GM21723 (cell line): ENCODE data around the gene TMC1.
A peak's percentile ranks its signal among the peaks of the same experiment; 100 is the strongest.
"Not testable (repeated sequence)": the region's sequence is repeated elsewhere in the genome, so short reads cannot be mapped to it uniquely, and the experiment has no call there.

ENCODE experiments used
- ATAC-seq: cut with Tn5 transposase; IDR thresholded peaks from one replicate; pipeline ENCODE4 v1.9.1; 2021; ENCODE audit warnings: mild to moderate bottlenecking, moderate library complexity; ENCODE audit not compliant: unreplicated experiment

Gene TMC1

DNA sequence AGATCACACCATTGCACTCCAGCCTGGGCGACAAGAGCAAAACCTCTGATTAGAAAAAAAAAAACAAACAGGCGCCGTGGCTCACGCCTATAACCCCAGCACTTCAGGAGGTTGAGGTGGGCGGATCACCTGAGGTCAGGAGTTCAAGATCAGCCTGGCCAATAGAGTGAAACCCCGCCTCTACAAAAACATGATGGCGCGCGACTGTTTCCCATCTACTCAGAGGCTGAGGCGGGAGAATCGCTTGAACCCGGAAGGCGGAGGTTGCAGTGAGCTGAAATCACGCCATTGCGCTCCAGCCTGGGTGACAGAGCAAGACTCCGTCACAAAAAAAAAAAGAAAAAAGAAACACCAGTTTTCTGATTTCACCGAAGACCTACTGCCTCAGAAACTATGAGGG is at the start of gene TMC1:
TSS of gene TMC1 (plus strand) at position 193 of the 400 bp plus-strand sequence. CDS start 127,041 bp downstream, outside the sequence.
- not testable (repeated sequence) for ATAC-seq

DNA sequence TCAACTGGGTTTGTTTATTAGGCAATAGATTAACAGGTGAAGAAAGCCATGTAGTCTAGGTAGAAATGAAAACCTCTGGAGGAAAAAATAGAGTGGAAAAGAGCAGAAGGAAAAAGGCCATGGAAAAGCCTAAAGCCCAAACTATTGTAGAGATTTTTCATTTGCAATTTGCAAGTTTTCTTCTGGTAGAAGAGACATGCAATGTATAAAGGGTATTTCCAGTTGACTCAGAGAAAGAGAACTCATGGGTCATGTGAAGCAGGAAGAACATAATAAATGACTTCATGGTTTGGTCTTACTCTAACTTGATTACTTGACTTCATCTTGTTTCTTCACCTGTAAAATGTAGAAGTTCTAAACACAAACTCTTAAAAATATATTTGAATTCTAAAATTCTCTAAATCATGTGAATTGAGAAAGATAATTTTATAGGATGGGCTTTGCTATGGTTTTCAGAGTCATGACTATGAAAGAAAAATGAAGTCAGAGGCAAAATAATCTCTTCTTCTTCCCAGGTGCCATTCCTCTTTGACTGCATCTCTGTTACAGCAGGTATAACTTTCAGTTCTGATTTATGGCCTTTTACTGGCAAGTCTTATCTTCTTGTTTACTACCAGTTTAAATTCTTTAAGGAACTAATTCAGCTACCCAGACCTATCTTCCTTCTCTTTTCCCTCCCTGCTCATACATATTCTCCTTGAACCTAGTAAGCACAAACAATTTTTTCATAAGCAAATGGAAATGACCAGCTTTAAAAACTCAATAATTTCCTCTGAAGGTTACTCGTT is 47.7 kb upstream of the TMC1 start:
- ATAC-seq = peak; percentile 84

DNA sequence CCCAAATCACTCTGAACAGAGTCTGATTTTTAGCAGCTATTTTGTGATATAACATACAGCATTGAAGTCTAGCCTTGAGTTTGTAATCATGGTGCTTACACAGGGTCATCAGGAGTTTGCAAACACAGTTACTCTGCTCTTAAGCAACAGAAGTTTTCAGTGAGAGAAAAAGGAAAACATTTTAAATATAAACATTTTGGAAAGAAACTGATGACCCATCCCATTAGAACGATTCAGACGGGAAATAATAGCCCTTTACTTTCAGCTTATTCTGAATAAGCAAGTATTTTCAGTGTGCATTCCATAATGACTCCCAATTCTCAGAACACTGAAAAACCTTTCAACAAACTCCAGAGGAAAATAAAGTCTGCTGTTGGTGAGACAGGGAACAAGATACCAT is 46.7 kb upstream of the TMC1 start:
- no peak for ATAC-seq

DNA sequence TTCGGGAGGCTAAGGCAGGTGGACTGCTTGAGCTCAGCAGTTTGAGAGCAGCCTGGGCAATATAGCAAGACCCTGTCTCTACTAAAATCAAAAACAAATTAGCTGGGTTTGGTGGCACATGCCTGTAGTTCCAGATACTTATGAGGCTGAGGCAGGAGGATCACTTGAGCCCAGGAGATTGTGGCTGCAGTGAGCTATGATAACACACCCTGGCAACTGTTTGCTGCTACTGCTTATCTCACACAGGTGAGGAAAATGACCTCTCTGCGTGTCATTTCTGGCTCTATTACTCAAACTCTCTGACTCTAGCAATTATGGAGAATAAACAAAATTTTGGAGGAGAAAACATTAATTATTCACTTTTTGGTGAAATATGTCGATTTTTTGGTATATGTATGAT is 45.3 kb upstream of the TMC1 start:
- ATAC-seq = no peak

DNA sequence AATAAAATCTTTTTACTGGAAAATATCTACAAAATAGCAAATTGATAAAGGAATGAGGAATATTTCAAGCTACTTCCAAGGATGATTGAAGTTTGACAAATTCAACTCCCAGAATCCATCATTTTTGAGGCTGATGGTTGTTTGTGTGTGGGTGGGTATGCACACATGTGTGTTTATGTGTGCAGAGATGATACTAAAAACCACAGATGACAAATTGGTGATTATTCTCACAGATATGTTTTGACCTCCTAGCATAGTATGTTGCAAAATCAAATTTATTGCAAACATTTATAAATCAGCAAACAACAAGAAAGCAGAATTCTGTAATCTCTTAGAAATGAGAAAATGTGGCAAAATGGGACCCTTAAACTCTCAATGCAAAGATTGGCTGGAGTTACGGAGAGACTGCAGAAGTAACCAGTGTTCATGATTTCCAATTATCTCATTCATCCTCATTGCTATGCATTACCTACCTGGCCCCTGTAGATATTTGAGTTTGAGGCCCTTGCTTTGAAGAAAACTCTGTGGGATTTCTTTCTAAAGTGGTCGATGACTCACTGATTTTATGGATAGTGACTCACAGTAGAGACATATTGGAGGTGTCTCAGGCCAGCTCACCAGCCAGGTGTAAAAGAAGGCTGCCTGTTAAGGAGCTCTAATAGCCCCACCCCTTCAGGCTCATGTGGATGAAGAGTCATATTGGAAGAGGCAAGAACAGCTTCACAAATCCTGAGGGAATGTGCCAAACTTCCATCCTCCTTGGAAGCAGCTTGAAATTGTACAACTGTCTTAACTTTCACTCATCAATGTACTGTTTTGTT is 44.6 kb upstream of the TMC1 start:
- no peak for ATAC-seq

DNA sequence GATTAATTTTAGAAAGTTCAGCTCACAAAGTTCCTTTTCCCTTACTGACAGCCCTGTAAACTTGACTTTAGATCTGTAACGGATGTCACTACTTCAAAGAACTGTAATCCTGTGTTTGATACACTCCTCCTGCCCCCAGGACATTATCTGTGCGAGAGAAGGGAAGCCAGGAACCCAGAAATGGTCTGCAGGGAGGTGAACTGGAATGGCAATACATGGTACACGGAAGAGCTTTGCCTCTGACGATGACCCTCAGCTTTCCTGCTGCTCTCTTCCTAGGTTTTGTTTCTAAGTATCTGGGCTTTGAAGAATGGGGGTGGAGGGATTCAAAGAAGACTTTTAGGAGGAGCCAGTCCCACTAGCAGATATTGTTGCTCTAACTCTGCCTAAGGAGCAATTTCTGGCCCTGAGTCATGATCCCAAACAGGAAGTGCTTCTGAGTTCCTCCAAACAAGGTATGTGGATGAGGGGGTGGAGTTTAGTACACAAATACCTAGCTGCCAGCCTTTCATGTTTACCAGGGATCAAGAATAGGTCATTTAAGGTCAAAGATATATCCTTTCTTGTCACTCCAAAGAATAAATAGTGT is 43.4 kb upstream of the TMC1 start:
- no peak for ATAC-seq

DNA sequence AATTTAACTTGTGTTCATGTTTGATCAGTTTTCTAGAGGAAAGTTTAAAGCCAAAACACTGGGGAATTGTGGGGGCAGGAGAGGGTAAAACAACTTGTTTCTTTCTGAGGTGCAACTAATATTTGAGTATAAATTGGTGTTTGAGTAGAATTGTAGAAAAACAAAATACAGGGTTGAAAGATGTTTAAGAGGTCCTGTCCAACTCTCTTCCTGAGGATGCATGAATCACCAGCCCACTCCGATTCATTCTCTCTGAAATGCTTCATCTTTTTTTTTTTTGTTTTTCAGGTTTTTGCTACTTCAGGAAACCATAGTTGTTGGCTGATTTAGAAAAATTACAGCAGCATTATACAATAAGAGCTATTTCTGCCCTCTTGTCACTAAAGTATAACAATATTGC is 42.4 kb upstream of the TMC1 start:
- no peak for ATAC-seq

DNA sequence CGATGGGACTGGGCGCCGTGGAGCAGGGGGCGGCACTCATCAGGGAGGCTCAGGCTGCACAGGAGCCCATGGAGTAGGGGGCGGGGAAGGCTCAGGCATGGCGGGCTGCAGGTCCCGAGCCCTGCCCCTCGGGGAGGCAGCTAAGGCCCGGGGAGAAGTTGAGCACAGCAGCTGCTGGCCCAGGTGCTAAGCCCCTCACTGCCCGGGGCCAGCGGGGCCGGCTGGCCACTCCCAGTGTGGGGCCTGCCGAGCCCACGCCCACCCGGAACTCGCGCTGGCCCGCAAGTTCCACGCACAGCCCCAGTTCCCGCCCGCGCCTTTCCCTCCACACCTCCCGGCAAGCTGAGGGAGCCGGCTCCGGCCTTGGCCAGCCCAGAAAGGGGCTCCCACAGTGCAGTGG is 41.1 kb upstream of the TMC1 start:
- ATAC-seq = not testable (repeated sequence)

DNA sequence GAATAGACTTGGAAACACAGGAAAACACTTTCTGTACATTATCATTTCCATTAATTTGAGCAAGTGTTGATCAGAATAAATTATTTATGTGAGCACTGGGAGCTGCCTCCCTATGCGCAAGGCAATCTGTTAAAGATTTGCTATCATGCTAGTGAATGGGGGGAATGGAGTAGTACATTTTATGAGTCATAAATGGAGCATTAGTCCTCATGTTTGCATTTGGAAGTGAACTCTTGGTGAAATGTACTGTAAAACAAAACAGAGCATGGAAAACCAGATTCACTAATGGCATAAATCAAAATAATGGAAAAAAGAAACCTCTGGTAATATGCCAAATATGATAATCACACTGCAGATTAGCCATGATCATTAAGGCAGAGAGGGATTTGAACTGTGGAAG is 40.5 kb upstream of the TMC1 start:
- no peak for ATAC-seq

DNA sequence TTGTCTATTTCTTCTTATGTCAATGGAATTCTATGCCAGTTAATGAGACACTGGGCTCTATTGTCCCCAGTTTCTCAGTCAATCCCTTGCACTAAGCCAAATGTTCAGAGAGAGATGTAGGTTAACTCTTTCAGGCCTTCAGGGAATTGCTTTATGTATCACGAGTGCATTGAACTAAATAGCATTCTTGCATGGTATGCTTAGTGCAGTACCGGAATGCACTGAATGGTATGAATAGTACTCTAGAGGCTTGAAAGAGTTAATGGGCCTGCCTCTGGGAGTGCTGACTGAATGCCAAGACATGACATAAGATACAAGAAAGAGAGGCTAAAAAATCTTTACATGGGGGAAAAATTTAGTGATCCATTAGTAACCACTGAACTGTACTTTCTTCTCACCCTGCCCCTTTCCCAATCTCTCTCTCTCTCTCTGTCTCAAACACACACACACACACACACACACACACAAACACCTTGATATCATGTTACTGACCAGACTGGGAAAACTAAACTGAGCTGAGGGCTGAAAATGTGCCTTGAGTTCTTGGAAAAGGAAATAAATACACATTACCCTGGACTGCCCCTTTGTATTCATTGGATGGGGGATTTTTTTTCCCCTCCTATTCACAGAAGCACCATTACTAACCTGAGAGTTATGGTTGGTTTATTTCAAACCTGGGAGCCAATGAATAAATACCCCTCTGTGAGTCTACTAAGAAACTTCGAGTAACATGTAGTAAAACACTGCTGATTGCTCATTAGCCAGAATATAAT is 35.4 kb upstream of the TMC1 start:
- ATAC-seq = no peak

DNA sequence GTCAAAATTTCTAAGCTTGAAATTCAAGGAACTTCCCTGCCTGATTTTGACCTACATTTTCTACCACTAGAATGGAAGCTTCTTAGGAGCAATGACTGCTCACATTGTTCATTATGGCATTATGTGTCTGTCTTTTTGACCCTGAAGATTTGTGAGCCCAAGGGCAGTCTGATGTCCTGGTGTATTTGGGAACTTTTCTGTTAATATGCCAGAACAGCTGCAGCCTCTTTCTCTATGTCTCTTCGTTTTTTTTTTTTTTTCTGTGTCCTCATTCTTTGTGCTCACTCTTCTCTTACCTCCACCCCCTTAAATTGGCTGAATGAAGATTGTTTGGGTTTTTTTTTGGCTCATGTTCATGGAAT is 34.8 kb upstream of the TMC1 start:
- ATAC-seq = no peak

DNA sequence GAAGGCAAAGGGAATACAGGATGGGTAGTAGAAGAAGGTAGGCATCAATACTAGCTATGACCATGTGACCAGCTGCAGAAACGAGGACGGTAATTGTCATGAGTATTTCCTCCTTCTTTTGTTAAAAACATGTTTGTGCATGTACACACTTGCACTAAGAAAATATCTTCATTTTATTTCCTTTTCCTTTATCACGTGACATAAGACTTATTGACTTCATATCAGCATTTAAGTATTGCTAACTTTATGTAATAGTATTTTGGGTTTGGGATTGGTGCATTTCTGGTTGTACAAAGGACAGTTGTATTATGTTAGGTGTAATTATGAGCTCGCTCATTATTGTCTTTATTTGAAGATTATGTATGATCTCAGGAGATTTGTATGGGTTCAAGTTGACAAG is 33.7 kb upstream of the TMC1 start:
- ATAC-seq = not testable (repeated sequence)

DNA sequence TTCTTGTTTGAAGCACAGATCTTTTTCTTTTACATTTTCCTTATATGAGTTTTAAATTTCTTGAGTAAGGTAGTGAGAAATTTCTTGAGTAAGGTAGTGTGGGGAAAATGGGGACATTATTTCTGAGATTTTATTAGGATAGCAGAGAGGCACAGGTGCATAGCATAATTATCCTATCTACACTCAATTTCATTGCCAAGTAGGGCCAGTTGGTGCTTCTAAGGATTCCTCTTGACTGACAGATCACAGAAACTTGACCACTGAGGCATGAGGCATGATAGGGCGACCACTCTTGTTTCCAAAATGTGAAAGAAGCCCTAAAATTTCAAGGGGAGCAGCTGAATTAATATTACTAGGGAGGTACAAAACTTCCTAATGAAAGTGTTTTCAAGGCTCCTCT is 31.4 kb upstream of the TMC1 start:
- ATAC-seq = no peak

DNA sequence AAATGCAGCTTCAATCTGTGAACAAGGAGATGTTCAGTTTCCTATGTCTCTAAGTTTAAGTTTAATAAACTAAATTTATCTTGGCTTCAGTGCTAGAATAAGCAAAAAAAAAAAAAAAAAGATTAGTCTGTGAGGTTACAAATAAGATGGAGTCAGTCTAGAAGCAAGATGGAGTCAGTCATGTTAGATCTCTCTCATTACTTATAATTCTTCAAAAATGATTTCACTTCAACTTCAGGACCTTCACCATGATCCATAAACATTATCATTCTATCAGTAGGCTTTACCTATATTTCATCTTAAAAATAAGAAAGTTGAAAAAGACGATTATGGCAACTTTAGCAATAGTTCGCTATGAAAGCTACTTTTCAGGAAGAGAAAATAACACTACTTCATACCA is 30.2 kb upstream of the TMC1 start:
- ATAC-seq = no peak

DNA sequence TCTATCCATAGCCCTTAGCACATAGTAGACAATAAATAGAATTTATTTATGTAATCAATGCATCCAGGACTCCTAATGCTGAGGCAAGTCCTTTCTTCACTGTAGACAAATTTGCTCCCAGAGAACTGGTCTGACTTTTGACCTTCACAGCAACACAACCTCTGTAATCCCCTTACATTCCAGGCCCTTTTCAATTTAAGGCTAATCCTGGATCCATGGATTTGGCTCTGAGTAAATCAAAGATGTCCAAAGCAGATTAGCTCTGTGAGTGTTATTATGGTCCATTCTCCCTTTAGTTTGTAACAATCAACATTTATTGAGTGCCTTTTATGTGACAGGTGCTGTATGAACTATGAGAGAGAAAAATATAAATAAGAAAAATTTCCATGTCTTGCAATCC is 27.4 kb upstream of the TMC1 start:
- no peak for ATAC-seq

DNA sequence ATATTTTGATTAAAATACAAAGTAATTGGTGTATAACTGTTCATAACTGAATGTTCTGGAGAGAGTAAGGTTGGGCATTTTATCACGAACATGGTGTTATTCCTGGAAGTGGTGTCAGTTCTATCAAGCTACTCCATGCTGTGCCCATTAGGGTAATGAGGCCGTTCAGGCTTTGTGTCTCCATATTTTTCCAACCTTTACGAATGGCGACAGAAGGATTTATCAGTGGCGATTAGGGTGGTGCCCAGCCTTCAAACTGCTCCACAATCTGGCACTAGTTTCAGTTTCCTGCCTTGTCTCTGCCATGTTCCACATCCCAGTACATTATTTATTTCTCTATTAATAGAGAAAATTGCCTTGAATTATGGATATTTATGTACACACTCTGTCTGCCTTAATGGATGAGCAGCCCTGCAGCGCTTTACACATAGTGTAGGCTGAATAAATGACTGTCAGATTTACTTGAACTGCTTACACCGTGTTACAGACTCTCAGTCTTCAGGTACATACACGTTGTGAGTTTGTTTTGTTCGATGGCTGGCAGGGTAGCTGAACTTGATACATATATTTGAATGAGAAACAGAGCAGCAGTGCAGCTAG is 23.9 kb upstream of the TMC1 start:
- ATAC-seq = no peak

DNA sequence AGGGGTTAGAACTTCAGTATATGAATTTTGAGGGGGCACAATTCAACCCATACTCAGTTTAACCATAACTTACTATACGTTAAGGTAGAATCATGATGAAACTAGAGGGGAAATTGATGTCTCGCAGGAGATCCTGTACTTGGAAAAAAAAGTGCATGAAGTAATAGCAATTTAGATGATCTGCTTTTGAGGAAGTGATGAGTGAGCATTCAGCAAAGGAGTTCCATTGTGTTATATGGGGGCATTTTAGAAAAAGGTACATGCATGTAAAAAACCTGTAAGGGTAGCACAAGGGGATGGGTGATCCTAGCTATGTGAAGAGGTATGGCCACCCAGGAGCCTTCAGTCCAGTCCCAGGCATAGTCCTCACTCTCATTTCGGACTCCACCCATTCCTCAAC is 14.8 kb upstream of the TMC1 start:
- no peak for ATAC-seq

DNA sequence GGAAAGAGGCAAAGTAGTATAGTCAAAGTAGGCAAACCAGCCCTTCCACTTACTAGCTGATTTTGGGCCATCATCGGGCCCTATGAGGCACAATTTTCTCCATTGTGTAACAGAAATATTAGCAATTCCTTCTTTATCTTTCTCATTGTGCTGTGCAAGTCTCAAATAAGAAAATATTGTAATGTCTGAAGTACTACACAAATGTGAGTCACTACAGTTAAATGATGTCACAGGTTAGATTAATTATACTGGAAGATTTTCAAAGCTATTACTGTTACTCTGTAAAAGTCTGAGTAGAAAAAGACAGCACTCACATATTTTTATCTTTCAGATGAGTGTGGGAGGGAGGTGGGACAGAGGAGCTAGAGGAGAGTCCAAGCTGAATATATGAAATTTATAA is 12.4 kb upstream of the TMC1 start:
- peak; percentile 42 for ATAC-seq

DNA sequence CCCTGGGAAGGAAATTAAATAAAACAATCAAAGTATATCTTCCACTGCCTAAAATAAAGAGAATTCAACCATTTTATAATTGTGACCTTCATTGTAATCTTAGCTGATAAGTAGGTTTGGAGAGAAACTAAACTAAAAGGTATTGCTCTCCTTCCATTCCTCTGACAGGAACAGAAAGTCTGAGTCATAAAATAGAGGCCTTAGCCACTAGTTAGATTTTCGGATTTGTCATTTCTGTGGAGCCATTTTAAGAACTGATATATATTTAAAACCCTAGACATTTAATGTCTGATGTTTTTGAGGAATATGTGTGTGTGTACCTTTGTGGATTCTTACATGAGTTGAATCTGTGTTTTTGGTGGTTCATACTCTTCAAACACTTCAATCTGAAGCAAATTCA is 11.8 kb upstream of the TMC1 start:
- ATAC-seq = peak; percentile 90

DNA sequence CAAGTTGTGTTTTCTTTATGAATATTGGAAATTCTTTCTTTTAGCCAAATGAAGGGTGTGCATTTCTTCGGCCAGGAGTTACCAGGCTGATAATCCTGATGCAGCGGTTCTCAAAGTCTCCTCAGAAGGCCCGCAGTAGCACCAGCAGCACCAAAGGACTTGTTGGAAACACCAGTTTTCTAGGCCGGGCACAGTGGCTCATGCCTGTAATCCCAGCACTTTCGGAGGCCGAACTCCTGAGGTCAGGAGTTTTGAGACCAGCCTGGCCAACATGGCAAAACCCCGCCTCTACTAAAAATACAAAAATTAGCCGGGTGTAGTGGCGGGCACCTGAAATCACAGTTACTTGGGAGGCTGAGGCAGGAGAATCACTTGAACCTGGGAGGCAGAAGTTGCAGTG is 397 bp upstream of the TMC1 start:
- ATAC-seq = not testable (repeated sequence)
